ENCODE measurements around the gene IFRD2. TPM values are rescaled to one million over a fixed set of nuclear protein-coding genes. Genes with fewer than 3 reads are reported as not detected.

Gene IFRD2
- total and polyA plus RNA-seq, 2 of the 13 experiments (the other 11 are each of a cell fraction or from before 2014, with no cell fraction given), result 32.8 to 96.1 TPM

GRCh38 chr3:50320853-50321335 lies 28.7 kb upstream of the IFRD2 start:
- Histone ChIP-seq H3K9ac (ENCODE audit: insufficient read depth, low read depth, low read length) (peak overlapping the region; percentile 99), H3K27me3 (ENCODE audit: control insufficient read depth in 1 of 2, insufficient read depth in 2 of 2, low read length in 2 of 2) (no peaks in the 10 kb centered on the region; a peak in 1 of 5 replicates), H3K79me2 (ENCODE audit: insufficient read depth, low read length) (peaks cover 25% of the 10 kb centered on the region), H3K36me3 (replicated peaks in 1 of 2; ENCODE audit: control insufficient read depth in 1 of 2, insufficient read depth in 2 of 2, low read length in 2 of 2) (peaks cover 15 to 40% of the 10 kb centered on the region in 2 experiments), H4K20me1 (ENCODE audit: insufficient read depth, low read length) (no peaks in the 10 kb centered on the region), H2AFZ (ENCODE audit: low read length) (no peak overlapping the region), H3K9me3 (ENCODE audit: low read length) (no peaks in the 10 kb centered on the region), H3K4me3 (replicated peaks in 1 of 3; ENCODE audit: insufficient read depth in 1 of 3, low read depth in 2 of 3, low read length in 3 of 3) (peak overlapping the region; percentile 81 to 91 (median 85)), H3K27ac (ENCODE audit: extremely low read length, insufficient read depth, low read length) (peak overlapping the region; percentile 100), H3K4me2 (ENCODE audit: low read depth, low read length) (peak overlapping the region; percentile 94), H3K4me1 (ENCODE audit: insufficient read depth, low read length) (peaks cover 78% of the 10 kb centered on the region)
- WGBS (ENCODE audit: low lambda C conversion rate), result 0% methylated on average over 6 of the region's 45 CpGs
- peak; percentile 58 for DNase-seq (ENCODE audit: low spot score)
- intact Hi-C loops (cut with micrococcal nuclease; ENCODE audit: unreplicated experiment), result loop anchor here (1.0 kb wide), 1 partner anchor 22 kb away; the partner anchor contains the start of genes HYAL3 and NAA80
- POLR2A ChIA-PET, result interaction anchor here (0.6 to 13.0 kb wide), 14 partner anchors 12 to 118 kb away, joined by 3 to 222 read pairs (median 8); partner anchors contain the start of genes GNAI2, HYAL1, HYAL3 and IFRD2
- no peak for FAIRE-seq
- ATAC-seq, result peak; percentile 42
- no TSS peak for BruUV-seq (replicated peaks)
- CTCF ChIA-PET (ENCODE audit: low intra/inter-chr PET ratio, low total read pairs), result interaction anchor here (0.9 to 2.3 kb wide), 3 partner anchors 18 to 94 kb away, joined by 3 to 15 read pairs (median 3); partner anchors contain the start of genes HYAL1, HYAL3 and NAA80
- in situ Hi-C loops (cut with HindIII; ENCODE audit: extremely low pct_ligation_motif_present, low pct_unique_long_range_greater_than_20kb), result loop anchor here (5.0 kb wide), 1 partner anchor 59 kb away; no protein-coding TSS in a partner anchor
- TF ChIP-seq JUNB (CRISPR knock-in tag; IDR thresholded peaks at IDR 0.05; ENCODE audit: borderline replicate concordance), result no peak
- TF ChIP-seq TFE3 (CRISPR knock-in tag; IDR thresholded peaks at IDR 0.05), result no peak
- TF ChIP-seq ZEB1 (IDR thresholded peaks at IDR 0.05; ENCODE audit: insufficient replicate concordance, low read depth), result peak; percentile 16
- no peak for TF ChIP-seq ATF7 (IDR thresholded peaks at IDR 0.05)
- no peak for TF ChIP-seq ATF7 (CRISPR knock-in tag; IDR thresholded peaks at IDR 0.05)
- no peak for TF ChIP-seq ATM (IDR thresholded peaks at IDR 0.05; ENCODE audit: borderline replicate concordance)
- TF ChIP-seq, protein P1, sequence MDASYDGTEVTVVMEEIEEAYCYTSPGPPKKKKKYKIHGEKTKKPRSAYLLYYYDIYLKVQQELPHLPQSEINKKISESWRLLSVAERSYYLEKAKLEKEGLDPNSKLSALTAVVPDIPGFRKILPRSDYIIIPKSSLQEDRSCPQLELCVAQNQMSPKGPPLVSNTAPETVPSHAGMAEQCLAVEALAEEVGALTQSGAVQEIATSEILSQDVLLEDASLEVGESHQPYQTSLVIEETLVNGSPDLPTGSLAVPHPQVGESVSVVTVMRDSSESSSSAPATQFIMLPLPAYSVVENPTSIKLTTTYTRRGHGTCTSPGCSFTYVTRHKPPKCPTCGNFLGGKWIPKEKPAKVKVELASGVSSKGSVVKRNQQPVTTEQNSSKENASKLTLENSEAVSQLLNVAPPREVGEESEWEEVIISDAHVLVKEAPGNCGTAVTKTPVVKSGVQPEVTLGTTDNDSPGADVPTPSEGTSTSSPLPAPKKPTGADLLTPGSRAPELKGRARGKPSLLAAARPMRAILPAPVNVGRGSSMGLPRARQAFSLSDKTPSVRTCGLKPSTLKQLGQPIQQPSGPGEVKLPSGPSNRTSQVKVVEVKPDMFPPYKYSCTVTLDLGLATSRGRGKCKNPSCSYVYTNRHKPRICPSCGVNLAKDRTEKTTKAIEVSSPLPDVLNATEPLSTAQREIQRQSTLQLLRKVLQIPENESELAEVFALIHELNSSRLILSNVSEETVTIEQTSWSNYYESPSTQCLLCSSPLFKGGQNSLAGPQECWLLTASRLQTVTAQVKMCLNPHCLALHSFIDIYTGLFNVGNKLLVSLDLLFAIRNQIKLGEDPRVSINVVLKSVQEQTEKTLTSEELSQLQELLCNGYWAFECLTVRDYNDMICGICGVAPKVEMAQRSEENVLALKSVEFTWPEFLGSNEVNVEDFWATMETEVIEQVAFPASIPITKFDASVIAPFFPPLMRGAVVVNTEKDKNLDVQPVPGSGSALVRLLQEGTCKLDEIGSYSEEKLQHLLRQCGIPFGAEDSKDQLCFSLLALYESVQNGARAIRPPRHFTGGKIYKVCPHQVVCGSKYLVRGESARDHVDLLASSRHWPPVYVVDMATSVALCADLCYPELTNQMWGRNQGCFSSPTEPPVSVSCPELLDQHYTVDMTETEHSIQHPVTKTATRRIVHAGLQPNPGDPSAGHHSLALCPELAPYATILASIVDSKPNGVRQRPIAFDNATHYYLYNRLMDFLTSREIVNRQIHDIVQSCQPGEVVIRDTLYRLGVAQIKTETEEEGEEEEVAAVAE (CRISPR knock-in tag; IDR thresholded peaks at IDR 0.05; ENCODE audit: borderline replicate concordance), result no peak
- TF ChIP-seq ZNF75D (CRISPR knock-in tag; IDR thresholded peaks at IDR 0.05; ENCODE audit: borderline replicate concordance), result no peak
- no peak for TF ChIP-seq ZNF761 (CRISPR knock-in tag; conservative IDR thresholded peaks at IDR 0.05)
- 0 out of 2 replicates have a peak, but pooled peaks have one; percentile 43 for TF ChIP-seq SPEN (CRISPR knock-in tag; IDR thresholded peaks at IDR 0.05; ENCODE audit: low read depth)
- no peak for TF ChIP-seq TCF12 (IDR thresholded peaks at IDR 0.05)
- no peak for TF ChIP-seq TCF12 (CRISPR knock-in tag; IDR thresholded peaks at IDR 0.05)
- 0 out of 2 replicates have a peak, but pooled peaks have one; percentile 8 for TF ChIP-seq ZBTB42 (CRISPR knock-in tag; IDR thresholded peaks at IDR 0.05)
- TF ChIP-seq RFXANK (CRISPR knock-in tag; IDR thresholded peaks at IDR 0.05), result no peak
- TF ChIP-seq, protein P2, sequence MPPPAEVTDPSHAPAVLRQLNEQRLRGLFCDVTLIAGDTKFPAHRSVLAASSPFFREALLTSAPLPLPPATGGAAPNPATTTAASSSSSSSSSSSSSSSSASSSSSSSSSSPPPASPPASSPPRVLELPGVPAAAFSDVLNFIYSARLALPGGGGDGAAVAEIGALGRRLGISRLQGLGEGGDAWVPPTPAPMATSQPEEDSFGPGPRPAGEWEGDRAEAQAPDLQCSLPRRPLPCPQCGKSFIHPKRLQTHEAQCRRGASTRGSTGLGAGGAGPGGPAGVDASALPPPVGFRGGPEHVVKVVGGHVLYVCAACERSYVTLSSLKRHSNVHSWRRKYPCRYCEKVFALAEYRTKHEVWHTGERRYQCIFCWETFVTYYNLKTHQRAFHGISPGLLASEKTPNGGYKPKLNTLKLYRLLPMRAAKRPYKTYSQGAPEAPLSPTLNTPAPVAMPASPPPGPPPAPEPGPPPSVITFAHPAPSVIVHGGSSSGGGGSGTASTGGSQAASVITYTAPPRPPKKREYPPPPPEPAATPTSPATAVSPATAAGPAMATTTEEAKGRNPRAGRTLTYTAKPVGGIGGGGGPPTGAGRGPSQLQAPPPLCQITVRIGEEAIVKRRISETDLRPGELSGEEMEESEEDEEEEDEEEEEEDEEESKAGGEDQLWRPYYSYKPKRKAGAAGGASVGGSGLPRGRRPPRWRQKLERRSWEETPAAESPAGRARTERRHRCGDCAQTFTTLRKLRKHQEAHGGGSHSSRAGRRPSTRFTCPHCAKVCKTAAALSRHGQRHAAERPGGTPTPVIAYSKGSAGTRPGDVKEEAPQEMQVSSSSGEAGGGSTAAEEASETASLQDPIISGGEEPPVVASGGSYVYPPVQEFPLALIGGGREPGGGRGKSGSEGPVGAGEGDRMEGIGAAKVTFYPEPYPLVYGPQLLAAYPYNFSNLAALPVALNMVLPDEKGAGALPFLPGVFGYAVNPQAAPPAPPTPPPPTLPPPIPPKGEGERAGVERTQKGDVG (CRISPR knock-in tag; IDR thresholded peaks at IDR 0.05; ENCODE audit: borderline replicate concordance), result no peak
- TF ChIP-seq ZNF891 (CRISPR knock-in tag; IDR thresholded peaks at IDR 0.05), result 0 out of 2 replicates have a peak, but pooled peaks have one; percentile 24

All from HepG2 (cell line).